Fibroblast of the aortic adventitia (primary cell): Measurements from ENCODE around the gene SYCE1L. TPM values are rescaled to one million over a fixed set of nuclear protein-coding genes. Genes with fewer than 3 reads are reported as not detected.
"Not testable (repeated sequence)": the region's sequence is repeated elsewhere in the genome, so short reads cannot be mapped to it uniquely, and the experiment has no call there.

Experiments used
- DNase-seq: peaks from one replicate; pipeline ENCODE4 v3.0.0-alpha.2; 2010; ENCODE audit warnings: low read depth
- H3K4me3 ChIP-seq: 2 replicates; pipeline ENCODE4 v1.5.1; 2011; ENCODE audit warnings: low read depth, mild to moderate bottlenecking, control low read depth, low read length, moderate library complexity
- total RNA-seq: library from RNA; depleted of rRNA; stranded (reverse); fragments of >200 nt; gene quantifications from 2 replicates; pipeline ENCODE4 v1.2.3, GENCODE V29; 2012; ENCODE audit warnings: low replicate concordance
- TF ChIP-seq, protein P1 (sequence below): IDR thresholded peaks from 2 replicates; pipeline ENCODE4 v1.5.1; 2011; ENCODE audit warnings: mild to moderate bottlenecking, low read length, control low read depth, inconsistent platforms; ENCODE audit not compliant: insufficient read depth

The SYCE1L gene
- total RNA-seq, 1 donor = 0.09 TPM

DNA sequence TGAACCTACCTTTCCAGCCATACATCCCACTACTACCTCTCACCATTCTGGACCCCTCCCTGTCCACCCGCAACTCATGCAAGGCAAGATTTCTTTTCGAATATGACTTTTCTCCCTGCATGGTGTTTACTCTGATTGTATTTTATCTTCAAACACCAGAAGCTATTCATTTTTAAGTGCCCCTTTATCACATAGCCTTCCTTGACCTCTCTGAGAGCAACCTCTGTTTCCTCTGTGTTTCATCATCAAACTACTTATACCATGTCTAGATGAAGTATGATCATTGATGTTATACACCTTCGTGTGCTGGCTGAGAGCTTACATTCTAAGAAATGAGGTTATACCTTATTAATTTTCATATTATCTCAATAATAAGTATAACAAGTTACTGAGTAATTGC, 31.8 kb downstream of the SYCE1L start:
- TF ChIP-seq, protein P1, sequence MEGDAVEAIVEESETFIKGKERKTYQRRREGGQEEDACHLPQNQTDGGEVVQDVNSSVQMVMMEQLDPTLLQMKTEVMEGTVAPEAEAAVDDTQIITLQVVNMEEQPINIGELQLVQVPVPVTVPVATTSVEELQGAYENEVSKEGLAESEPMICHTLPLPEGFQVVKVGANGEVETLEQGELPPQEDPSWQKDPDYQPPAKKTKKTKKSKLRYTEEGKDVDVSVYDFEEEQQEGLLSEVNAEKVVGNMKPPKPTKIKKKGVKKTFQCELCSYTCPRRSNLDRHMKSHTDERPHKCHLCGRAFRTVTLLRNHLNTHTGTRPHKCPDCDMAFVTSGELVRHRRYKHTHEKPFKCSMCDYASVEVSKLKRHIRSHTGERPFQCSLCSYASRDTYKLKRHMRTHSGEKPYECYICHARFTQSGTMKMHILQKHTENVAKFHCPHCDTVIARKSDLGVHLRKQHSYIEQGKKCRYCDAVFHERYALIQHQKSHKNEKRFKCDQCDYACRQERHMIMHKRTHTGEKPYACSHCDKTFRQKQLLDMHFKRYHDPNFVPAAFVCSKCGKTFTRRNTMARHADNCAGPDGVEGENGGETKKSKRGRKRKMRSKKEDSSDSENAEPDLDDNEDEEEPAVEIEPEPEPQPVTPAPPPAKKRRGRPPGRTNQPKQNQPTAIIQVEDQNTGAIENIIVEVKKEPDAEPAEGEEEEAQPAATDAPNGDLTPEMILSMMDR = no peak
- no peak for DNase-seq
- no peak overlapping the region for H3K4me3 ChIP-seq

DNA sequence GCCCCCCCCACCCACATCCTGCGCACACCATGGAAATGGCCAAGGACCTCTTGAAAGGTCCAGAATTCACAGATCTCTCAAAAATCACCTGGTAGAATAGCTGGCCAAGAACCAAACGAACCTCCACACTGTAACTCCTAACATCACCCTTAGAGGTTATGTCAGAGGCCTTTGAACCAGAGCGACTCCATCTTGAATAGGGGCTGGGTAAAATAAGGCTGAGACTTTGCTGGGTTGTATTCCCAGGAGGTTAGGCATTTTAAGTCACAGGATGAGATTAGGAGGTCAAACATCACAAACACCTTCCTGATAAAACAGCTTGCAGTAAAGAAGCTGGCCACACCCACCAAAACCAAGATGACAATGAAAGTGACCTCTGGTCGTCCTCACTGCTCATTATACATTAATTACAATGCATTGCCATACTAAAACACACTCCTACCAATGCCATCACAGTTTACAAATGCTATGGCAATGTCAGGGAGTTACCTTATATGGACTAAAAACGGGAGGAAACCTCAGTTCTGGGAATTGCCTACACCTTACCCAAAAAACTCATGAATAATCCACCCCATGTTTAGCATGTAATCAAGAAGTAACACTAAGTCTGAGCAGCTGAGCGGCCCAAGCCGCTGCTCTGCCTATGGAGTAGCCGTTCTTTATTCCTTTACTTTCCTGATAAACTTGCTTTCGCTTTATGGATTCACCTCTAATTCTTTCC, 34.8 kb downstream of the SYCE1L start:
- TF ChIP-seq, protein P1 = no peak
- H3K4me3 ChIP-seq = no peak overlapping the region
- no peak for DNase-seq

DNA sequence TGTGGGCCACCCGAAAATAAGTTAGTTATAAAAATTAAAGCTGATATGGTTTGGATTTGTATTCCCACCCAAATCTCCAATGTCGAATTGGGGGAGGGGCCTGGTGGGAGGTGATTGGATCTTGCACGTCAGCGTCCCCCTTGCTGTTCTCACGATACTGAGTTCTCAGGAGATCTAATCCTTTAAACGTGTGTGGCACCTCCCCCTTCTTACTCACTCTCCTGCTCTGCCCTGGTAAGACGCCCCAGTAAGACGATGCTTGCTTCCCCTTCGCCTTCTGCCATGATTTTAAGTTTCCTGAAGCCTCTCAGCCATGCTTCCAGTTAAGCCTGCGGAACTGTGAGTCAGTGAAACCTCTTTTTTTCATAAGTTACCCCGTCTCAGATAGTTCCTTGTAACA, 35.4 kb downstream of the SYCE1L start:
- H3K4me3 ChIP-seq = no peak overlapping the region
- no peak for DNase-seq
- TF ChIP-seq, protein P1 = no peak

DNA sequence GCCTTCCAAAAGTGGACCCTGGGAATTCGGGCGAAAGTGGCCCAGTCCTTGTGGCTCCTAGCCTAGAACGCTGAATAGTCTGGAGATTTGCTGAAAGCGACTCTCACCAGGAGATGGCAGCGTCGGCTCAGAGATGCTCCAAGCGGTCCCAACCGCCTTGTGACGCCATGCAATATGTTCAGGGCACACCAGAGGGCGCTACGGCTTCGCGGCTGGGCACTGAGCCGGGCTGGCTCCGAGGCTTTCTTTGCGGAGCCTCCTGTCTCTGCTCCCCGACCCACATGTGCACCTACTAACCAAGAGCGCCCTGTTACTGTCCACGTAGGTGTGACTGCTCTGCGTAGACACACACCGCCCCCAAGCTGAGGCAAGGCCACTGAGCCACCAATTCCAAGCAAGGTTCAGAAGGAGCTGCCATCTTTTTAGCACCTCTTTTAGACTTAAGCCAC, 36.9 kb downstream of the SYCE1L start:
- TF ChIP-seq, protein P1 = peak; percentile 95
- no peak overlapping the region for H3K4me3 ChIP-seq
- peak; percentile 83 for DNase-seq

DNA sequence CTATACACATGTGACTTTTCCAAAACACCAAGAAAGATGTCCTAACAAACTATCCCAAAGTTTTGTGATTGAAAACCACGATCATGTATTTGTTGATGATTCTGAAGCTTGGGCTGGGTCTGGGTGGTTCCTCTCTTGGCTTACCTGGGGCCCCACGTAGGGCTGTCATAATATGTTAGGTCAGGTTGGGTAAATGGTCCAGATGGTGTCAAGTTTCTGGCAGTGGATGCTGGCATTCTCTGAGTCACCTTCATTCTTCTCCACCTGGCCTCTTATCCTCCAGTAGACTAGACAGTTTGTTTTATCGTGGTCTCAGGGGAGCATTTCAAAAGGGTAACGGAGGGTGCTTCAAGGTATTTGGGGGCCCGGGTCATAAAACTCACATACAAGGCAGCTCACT, 39.4 kb downstream of the SYCE1L start:
- no peak overlapping the region for H3K4me3 ChIP-seq
- no peak for DNase-seq
- TF ChIP-seq, protein P1 = no peak

DNA sequence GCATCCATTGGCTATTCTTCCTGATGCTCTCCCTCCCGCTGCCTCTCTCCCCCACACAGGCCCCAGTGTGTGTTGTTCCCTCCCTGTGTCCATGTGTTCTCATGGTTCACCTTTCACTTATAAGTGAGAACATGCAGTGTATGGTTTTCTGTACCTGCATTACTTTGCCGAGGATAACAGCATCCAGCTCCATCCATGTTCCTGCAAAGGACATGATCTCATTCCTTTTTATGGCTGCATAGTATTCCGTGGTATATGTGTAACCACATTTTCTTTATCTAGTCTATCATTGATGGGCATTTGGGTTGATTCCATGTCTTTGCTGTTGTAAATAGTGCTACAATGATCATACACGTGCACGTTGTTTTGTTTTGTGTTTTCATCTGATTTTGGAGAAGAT, 43.3 kb downstream of the SYCE1L start:
- not testable (repeated sequence) for H3K4me3 ChIP-seq, DNase-seq

DNA sequence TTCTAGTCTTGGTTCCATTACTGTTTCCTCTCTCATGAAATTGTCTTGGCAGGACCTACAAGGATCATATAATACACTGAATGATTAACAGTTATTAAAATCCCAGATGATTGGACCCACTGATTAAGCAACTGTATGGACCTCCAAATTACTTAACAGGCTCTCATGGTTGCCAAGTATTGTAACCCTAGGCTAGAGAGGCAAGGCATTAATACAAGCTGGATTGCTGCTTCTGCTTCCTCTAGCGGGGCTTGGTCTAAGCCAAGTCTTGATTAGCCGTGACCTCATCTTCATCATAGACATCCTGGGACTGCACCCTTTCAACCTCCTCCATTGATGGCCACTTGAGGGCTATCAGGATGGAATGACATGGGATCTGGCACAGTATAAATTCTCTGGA, 46.9 kb downstream of the SYCE1L start:
- TF ChIP-seq, protein P1 = no peak
- DNase-seq = no peak
- no peak overlapping the region for H3K4me3 ChIP-seq
